GM21717 (cell line): ENCODE measurements around the gene GPR35.

Experiments used
- ATAC-seq: cut with Tn5 transposase; IDR thresholded peaks from one replicate; pipeline ENCODE4 v1.9.1; 2021; ENCODE audit warnings: mild to moderate bottlenecking, moderate library complexity; ENCODE audit not compliant: unreplicated experiment

GPR35 gene

GRCh38 chr2:240588669-240589068 lies 36.6 kb upstream of the GPR35 start:
- no peak for ATAC-seq

GRCh38 chr2:240589375-240589774 lies 35.9 kb upstream of the GPR35 start:
- ATAC-seq = no peak

- no peak for ATAC-seq
These were observed 35.3 kb upstream of the GPR35 start for GRCh38 chr2:240589850-240590525.

DNA sequence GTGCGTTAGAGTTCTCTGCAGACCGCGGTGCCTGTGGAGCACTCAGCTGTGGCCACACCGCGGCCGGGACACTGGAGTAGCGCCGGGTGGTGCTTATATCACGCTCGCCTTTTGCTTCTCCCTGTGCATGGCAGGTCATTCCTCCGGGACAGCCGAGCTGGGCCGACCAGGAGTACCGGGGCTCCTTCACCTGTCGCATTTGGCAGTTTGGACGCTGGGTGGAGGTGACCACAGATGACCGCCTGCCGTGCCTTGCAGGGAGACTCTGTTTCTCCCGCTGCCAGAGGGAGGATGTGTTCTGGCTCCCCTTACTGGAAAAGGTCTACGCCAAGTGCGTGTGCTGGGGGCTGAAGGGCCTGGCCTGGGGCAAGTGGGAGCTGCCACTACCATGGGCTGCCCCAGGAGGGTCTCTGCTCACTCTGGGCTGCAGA lies 34.6 kb upstream of the GPR35 start:
- ATAC-seq = no peak

- no peak for ATAC-seq
These were observed 34.1 kb upstream of the GPR35 start for GRCh38 chr2:240591226-240591625.

- ATAC-seq = no peak
These were observed 33.5 kb upstream of the GPR35 start for GRCh38 chr2:240591784-240592183.

DNA sequence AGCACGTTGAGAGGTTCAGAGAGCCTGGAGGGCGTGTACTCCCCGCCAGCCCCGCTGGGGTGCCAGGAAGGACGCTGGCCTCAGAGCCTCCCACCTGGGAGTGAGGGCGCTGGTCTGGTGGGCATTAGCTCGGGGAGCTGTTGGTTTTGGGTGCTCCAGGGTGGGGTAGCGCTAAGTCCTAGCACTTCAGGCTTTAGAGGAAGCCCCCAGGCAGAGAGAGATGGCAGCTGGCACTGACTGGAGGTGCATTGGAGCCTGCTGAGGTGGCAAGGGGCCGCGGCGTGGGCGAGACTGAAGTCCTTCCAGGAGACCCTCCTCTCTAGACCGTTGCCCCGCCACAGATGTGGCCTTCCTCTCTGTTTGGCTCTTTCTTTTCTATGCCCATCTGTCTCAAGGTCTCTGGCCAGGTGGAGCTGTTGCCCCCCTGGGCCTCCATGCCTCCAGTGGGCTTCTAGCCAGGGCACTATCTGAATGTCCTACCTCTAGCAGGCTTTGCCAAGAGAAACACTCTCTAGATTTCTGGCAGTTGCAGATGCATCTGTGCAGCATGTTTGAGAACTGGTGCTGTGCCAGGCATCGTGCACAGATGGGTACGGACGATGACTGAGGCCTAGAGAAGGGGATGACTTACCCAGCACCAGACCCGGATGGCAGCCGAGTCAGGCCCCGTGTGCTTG lies 32.1 kb upstream of the GPR35 start:
- ATAC-seq = no peak

DNA sequence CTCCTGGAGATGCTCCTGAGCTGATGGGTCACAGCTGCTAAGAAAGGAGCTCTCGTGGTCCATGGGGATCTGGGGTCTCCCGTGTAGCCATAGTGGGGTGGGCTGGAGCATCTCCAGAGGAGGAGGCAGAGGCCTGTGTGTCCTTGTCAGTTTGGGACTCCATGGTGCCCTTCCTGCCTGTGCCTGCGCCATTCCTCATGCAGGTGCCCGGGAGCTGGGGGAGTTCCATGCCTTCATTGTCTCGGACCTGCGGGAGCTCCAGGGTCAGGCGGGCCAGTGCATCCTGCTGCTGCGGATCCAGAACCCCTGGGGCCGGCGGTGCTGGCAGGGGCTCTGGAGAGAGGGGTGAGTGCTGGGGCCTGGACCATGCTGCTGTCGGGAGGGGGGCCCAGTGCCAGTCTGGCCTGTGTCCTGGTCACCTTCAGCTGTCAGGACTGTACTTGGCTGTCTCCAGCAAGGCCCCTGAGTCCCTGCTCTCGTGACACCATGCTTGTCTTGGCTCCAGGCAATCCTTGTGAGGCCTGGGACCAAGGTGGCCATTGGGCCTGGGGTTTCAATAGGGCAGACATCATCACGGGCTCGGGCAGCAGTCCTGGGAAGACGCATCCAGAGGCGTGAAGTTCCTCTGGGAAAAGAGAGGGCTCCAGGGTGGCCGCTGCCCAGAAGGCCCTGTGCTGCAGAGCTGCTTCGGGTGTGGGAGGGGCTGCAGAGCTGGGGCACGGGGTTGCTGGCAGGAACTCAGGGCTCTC lies 31.4 kb upstream of the GPR35 start:
- ATAC-seq = no peak

GRCh38 chr2:240594511-240595380 lies 30.5 kb upstream of the GPR35 start:
- no peak for ATAC-seq

- no peak for ATAC-seq
These were observed 29.8 kb upstream of the GPR35 start for GRCh38 chr2:240595381-240596079.

- ATAC-seq = no peak
These were observed 29.2 kb upstream of the GPR35 start for GRCh38 chr2:240596080-240596460.

DNA sequence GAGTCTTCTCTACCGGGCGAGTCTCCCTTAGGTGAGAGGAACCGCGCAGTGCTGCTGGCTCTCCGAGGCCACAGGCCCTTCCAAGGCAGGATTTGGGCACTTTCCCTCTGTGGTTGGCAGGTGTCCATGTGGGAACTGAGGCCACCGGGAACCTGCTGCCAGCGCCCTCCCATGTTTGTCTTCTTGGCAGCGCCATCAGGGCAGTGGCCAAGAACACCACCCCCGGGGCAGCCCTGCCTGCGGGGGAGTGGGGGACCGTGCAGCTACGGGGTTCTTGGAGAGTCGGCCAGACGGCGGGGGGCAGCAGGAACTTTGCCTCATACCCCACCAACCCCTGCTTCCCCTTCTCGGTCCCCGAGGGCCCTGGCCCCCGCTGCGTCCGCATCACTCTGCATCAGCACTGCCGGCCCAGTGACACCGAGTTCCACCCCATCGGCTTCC lies 28.8 kb upstream of the GPR35 start:
- no peak for ATAC-seq

DNA sequence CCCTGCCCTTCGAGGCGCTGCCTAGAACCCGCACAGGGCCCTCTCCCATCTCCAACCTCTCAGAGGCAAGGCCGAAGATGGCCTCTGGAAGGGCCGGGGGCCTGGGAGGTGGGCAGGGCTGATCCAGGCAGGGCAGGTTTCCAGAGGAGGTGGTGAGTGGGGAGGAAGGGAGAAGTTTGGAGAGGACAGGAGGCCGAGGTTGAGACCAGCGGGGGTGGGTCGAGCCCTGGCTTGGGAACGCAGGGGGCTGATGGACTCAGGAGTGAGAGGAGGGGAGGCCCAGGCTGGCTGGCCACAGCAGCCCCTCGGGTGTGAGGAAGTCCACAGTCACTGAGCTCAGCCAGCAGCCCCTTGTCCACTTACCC lies 28.2 kb upstream of the GPR35 start:
- no peak for ATAC-seq

GRCh38 chr2:240597419-240598181 lies 27.7 kb upstream of the GPR35 start:
- ATAC-seq = no peak

DNA sequence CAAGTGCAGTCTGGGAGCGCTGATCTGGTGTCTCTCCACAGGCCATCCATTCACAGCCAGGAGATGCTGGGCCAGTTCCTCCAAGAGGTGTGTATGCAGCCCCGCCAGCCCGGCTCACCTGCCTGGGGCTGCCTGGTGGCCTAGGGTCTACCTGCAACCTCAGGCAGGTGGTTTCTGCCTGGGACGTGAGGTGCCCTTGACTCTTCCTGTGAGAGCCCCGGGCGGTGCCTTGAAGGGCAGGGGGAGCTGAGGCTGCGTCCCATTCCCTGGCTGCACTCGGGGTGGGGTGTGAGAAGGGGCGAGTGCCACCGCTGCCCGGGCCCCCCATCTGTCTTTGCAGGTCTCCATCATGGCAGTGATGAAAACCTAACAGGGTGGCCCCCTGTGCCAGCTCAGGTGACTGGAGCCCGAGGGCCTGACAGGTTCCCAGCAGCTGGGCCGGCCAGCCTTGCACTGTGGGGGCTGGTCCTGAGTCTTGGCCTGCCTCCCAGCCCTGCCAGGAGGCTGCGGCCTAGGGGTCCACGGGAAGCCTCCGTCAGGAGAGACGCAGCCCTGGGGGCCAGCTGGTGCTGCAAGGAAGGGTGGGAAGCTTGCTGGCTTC lies 26.9 kb upstream of the GPR35 start:
- no peak for ATAC-seq

DNA sequence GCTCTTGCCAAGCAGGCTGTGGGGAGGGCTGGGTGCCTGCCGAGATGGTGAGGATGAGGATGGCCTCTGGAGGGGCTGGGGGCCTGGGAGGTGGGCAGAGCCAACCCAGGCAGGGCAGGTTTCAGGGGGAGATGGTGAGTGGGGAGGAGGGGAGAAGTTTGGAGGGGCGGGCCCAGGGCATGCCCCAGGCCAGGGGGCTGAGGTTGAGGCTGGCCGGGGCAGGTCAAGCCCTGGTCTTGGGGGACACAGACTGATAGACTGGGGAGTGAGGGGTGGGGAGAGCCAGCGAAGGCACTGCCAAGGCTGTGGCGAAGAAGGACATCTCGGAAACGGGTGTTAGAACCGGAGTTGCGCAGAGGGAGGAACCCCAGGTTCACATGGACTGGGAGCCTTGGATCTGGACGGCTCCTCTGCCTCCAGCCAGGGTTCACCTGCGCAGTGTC lies 26.1 kb upstream of the GPR35 start:
- ATAC-seq = no peak

GRCh38 chr2:240600451-240600961 lies 24.8 kb upstream of the GPR35 start:
- ATAC-seq = no peak

DNA sequence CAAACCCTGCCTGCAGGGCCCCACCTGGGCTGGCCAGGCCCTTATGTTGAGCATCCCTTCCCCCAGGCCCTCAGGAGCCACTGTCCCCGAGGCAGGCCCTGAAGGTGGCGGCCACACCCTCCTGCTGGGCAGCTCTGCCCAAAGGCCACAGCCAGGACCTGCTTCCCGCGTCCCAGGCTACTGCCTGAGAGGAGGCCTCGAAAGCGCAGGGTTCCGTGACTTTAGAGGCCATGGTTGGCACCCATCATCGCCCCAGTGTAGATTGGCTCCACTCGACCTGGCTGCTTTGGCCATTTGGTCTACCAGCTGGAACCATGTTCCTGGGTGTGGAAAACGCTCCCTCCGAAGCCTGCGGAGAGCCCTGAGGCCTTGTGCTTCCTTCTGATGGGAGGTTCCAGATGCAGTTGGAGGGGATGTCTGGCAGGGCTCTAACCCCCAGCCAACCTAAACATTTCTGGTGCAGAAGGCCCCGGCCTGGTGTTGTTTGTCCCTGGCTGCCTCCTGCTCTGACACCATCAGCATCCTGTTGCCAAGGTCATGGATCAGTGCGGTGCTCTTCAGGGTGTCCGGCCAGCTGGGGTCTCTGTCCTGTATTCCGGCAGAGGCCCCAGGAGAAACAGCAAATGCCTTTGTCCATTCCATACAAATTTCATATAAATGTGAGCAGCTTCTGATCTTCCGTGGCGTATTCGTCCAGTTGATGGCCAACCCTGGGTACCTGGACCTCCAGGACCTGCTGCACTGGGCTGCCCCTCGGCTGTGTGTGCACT lies 24.0 kb upstream of the GPR35 start:
- no peak for ATAC-seq
